Bronchial epithelial cell (primary cell): ENCODE data around the gene NAT8L. TPM values are rescaled to one million over a fixed set of nuclear protein-coding genes. Genes with fewer than 3 reads are reported as not detected.

Experiments
- DNase-seq: peaks from one replicate; pipeline ENCODE4 v3.0.0-alpha.2; 2010; ENCODE audit warnings: low read depth
- FAIRE-seq: peaks from 2 replicates; lab custom pipeline; 2011; peaks lifted over from hg19 to GRCh38; lab: Jason Lieb, UNC
- H3K27me3 ChIP-seq: 2 replicates; pipeline ENCODE4 v1.5.1; 2011; ENCODE audit warnings: low read length; ENCODE audit not compliant: control insufficient read depth, insufficient read depth
- H3K36me3 ChIP-seq: 2 replicates; pipeline ENCODE4 v1.5.1; 2011; ENCODE audit warnings: low read length; ENCODE audit not compliant: control insufficient read depth, insufficient read depth
- H3K4me3 ChIP-seq: 2 replicates; pipeline ENCODE4 v1.5.1; 2011; ENCODE audit warnings: mild to moderate bottlenecking, low read depth, low read length, control low read depth
- total RNA-seq: library from RNA; depleted of rRNA; stranded (reverse); fragments of >200 nt; gene quantifications from 2 replicates; pipeline ENCODE4 v1.2.1, GENCODE V29; 2014
- TF ChIP-seq, protein P1 (sequence below): IDR thresholded peaks from 2 replicates; pipeline ENCODE4 v1.5.1; 2011; ENCODE audit warnings: mild to moderate bottlenecking, moderate library complexity, low read length, control low read depth, inconsistent platforms; ENCODE audit not compliant: insufficient read depth, severe bottlenecking

The NAT8L gene
- total RNA-seq, 1 donor from 2014 or later, result not detected

DNA sequence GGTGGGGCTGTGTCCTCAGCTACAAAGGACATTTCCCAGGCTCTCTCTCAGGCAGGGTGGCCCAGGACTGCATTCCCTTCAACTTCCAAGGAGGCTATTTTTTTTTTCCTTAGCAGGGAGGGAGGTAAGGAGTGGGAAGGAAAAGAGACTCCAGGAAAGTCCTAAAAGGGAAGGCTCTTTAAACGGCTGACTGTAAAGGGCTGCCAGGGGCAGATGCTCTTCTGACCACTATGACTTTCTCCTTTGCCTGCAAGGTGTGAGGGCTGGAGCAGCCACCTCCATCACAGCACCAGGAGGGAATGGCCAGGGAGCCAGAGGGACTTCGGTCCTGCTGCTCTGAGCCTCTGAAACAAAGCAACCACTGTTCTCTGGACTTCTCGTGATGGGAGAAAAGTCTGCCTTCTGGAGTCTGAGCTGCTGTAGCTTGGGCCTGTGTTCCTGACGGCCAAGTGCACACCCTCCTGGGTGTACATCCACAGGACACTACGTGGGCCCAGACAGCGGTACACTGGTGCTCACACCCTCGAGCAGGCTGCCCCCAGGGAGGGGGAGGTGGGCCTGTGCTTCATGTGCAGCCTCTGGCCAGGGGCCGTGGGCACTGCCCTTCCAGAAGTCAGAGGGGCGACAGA is 17.9 kb downstream of the NAT8L start:
- Histone ChIP-seq H3K4me3 (no peak overlapping the region), H3K27me3 (no peaks in the 10 kb centered on the region), H3K36me3 (no peaks in the 10 kb centered on the region)
- FAIRE-seq, result peak; percentile 23
- no peak for DNase-seq
- TF ChIP-seq, protein P1, sequence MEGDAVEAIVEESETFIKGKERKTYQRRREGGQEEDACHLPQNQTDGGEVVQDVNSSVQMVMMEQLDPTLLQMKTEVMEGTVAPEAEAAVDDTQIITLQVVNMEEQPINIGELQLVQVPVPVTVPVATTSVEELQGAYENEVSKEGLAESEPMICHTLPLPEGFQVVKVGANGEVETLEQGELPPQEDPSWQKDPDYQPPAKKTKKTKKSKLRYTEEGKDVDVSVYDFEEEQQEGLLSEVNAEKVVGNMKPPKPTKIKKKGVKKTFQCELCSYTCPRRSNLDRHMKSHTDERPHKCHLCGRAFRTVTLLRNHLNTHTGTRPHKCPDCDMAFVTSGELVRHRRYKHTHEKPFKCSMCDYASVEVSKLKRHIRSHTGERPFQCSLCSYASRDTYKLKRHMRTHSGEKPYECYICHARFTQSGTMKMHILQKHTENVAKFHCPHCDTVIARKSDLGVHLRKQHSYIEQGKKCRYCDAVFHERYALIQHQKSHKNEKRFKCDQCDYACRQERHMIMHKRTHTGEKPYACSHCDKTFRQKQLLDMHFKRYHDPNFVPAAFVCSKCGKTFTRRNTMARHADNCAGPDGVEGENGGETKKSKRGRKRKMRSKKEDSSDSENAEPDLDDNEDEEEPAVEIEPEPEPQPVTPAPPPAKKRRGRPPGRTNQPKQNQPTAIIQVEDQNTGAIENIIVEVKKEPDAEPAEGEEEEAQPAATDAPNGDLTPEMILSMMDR, result no peak

DNA sequence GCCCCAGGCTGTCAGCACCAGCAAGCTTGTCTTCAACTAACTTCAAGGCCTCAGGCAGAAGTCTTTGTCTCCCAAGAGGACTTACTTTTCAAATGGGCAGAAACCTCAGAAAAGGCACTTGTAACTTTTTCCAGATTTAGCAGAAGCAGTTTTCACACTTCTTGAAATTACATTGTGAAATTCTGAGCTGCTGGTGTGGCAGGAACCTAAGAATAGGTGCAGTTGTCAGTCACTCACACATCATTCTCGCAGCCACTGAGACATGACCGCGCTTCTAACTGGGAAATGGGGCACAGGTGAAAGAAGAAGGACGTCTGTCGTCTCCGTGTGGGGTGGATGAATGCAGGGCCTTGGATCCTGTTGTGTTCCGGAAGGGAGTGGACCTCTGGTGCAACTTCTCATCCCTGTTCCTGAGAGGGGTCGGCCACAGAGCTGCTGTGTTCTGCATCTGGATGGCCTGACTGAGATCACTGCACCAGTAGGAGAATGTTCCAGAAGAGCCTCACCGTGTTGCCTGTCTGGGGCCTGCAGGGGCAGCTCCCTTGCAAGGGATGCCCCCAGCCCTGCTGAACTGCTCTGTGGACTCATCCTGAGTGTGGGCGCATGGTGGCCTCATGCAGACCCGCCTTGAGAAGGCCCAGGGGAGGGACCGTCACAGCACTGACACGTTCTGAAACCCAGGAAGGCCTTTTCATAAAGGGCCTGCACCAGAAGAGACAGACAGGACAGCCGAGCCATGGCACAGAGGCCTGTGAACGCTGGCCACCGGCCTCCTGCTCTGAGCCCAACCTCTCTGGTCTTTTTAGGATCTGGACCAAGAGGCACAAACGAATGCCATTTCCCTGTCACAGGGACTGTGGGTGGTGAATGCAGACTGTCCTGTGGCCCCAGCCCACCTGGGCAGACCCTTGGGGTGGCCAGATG is 18.7 kb downstream of the NAT8L start:
- no peak for FAIRE-seq
- no peaks in the 10 kb centered on the region for H3K36me3 ChIP-seq
- DNase-seq, result no peak
- TF ChIP-seq, protein P1, result no peak
- H3K4me3 ChIP-seq, result no peak overlapping the region
- no peaks in the 10 kb centered on the region for H3K27me3 ChIP-seq

DNA sequence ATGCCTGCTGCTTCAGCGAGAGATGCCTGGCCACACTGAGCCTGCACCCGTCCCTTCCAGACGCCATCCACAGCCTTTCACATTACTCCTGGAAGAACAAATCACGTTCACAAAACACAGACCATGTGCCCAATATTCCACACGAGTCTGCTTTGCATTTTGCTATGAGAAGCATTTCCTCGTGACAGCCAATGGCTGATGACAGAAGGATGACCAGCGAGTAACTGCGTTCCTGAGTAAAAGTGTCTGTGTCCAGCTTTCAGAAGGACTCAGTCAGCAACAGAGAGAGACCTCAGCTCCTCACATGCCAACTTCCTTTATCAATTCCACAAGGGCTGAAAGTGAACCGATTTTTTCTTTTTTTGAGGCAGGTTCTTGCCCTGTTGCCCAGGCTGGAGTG is 19.5 kb downstream of the NAT8L start:
- H3K27me3 ChIP-seq, result no peaks in the 10 kb centered on the region
- DNase-seq (no peak), FAIRE-seq (no peak)
- H3K36me3 ChIP-seq, result no peaks in the 10 kb centered on the region
- TF ChIP-seq, protein P1, result no peak
- no peak overlapping the region for H3K4me3 ChIP-seq

DNA sequence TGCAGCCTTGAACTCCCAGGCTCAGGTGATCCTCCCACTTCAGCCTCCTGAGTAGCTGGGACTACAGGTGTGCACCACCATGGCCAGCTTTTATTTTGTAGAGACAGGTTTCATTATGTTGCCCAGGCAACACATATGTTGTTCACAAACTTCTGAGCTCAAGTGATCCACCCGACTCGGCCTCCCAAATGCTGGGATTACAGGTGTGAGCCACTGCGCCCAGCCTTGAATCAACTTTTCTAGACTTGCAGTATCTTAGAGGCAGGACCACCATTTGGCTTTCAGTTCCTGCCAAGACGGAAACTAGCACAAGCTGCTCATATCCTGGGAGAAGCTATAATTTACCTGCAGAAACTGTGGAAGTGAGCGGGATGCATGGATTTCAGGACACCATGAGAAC is 19.9 kb downstream of the NAT8L start:
- Histone ChIP-seq H3K36me3 (no peaks in the 10 kb centered on the region), H3K27me3 (no peaks in the 10 kb centered on the region), H3K4me3 (no peak overlapping the region)
- FAIRE-seq, result no peak
- DNase-seq, result no peak
- TF ChIP-seq, protein P1, result no peak

DNA sequence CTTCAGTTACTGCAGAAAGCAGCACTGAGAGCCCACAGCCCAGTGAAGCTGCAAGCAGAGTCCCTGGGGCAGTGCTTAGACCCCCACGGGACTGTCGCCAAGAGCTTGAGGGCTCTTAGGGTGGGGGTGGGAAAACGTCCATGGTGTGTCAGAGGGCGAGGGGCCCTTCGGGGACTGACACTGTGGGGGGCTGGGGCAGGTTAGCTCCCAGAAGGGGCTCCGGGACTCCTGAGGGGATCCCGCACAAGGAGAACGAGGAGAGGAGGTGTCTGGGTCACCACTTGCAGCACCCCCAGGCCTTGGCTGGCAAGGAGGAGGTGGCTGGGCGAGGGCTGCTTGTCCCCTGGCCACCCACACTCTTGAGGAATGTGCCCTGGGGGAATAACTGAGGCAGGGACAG is 20.8 kb downstream of the NAT8L start:
- DNase-seq (no peak), FAIRE-seq (no peak)
- no peaks in the 10 kb centered on the region for H3K36me3 ChIP-seq
- H3K27me3 ChIP-seq, result no peaks in the 10 kb centered on the region
- TF ChIP-seq, protein P1, result no peak
- no peak overlapping the region for H3K4me3 ChIP-seq
